NCI-H774 (cell line): ENCODE results near the gene PRPS1.
"Not testable (repeated sequence)": the region's sequence is repeated elsewhere in the genome, so short reads cannot be mapped to it uniquely, and the experiment has no call there.

Experiments
- DNase-seq: peaks from one replicate; lab custom pipeline; 2025; lab: John Stamatoyannopoulos, UW

The PRPS1 gene

GRCh38 chrX:107630031-107630689 lies 1.9 kb downstream of the PRPS1 start:
- DNase-seq = no peak

- no peak for DNase-seq
Observed at GRCh38 chrX:107632346-107632745, 4.0 kb downstream of the PRPS1 start.

GRCh38 chrX:107646735-107647134 lies 18.4 kb downstream of the PRPS1 start:
- no peak for DNase-seq

- no peak for DNase-seq
Observed at GRCh38 chrX:107648332-107648731, 20.0 kb downstream of the PRPS1 start.

GRCh38 chrX:107654566-107654871 lies 26.2 kb downstream of the PRPS1 start:
- no peak for DNase-seq

- DNase-seq = no peak
Observed at GRCh38 chrX:107654872-107655761, 26.8 kb downstream of the PRPS1 start.

- DNase-seq = no peak
Observed at GRCh38 chrX:107656978-107657377, 28.7 kb downstream of the PRPS1 start.

- DNase-seq = no peak
Observed at GRCh38 chrX:107658660-107659059, 30.4 kb downstream of the PRPS1 start.

- DNase-seq = no peak
Observed at GRCh38 chrX:107659286-107659685, 31.0 kb downstream of the PRPS1 start.

- DNase-seq = no peak
Observed at GRCh38 chrX:107659768-107660167, 31.5 kb downstream of the PRPS1 start.

GRCh38 chrX:107662145-107662544 lies 33.8 kb downstream of the PRPS1 start:
- no peak for DNase-seq

- no peak for DNase-seq
Observed at GRCh38 chrX:107662824-107663223, 34.5 kb downstream of the PRPS1 start.

- no peak for DNase-seq
Observed at GRCh38 chrX:107666931-107667330, 38.6 kb downstream of the PRPS1 start.

GRCh38 chrX:107667426-107667825 lies 39.1 kb downstream of the PRPS1 start:
- no peak for DNase-seq

GRCh38 chrX:107668710-107669109 lies 40.4 kb downstream of the PRPS1 start:
- not testable (repeated sequence) for DNase-seq

- DNase-seq = no peak
Observed at GRCh38 chrX:107669261-107669660, 41.0 kb downstream of the PRPS1 start.

- DNase-seq = no peak
Observed at GRCh38 chrX:107669885-107670628, 41.7 kb downstream of the PRPS1 start.

GRCh38 chrX:107671256-107671655 lies 42.9 kb downstream of the PRPS1 start:
- not testable (repeated sequence) for DNase-seq

GRCh38 chrX:107672955-107673378 lies 44.7 kb downstream of the PRPS1 start:
- DNase-seq = peak; percentile 14

- DNase-seq = no peak
Observed at GRCh38 chrX:107673431-107673830, 45.1 kb downstream of the PRPS1 start.

- DNase-seq = no peak
Observed at GRCh38 chrX:107673933-107674479, 45.7 kb downstream of the PRPS1 start.
